Globus pallidus (tissue), 1 donor: ENCODE measurements around the gene TCERG1L.

Experiments
- DNase-seq: peaks from one replicate; pipeline ENCODE4 v3.0.0-alpha.2; 2015; ENCODE audit warnings: low spot score

The TCERG1L gene

DNA sequence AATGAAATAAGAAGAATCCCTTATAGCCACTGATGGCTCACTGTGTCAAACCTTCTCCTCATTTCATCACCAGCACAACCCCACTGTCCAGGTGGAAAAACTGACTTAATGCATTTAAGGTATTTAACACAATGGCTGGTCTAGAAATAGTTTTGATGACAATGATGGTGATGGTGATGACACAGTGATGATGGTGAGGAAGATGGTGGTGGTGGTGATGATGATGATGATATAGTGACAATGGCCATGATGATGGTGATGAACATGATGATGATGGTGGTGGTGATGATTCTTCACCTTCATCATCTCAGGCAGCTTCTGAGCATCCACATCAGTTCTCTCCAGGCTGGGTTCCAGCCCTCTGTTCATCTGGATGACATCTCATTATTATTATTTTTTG lies 186.6 kb downstream of the TCERG1L start:
- no peak for DNase-seq

DNA sequence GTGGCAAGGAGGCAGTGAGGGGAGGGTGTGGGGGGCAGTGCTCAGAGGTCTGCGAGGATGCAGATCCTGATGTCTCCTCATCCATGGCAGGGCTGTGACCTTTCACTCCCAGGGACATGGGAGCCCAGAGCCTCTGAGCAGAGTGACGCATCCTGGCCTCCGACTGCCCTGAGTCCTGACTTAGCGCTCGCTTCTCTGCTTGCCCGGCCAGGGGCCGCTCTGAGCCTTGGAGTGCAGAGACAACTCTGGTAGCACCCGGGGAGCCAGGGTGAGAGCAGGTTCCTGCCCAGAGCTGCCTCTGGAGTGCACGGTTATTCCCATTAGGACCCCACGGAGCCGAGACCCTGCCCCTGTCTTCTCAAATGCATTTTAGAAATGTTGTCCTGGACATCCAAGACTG lies 188.0 kb downstream of the TCERG1L start:
- no peak for DNase-seq

- no peak for DNase-seq
These were observed 189.9 kb downstream of the TCERG1L start for GRCh38 chr10:131121511-131122035.

GRCh38 chr10:131119626-131120355 lies 191.7 kb downstream of the TCERG1L start:
- no peak for DNase-seq

- no peak for DNase-seq
These were observed 193.9 kb downstream of the TCERG1L start for GRCh38 chr10:131117416-131118212.

GRCh38 chr10:131116991-131117375 lies 194.5 kb downstream of the TCERG1L start:
- DNase-seq = no peak

DNA sequence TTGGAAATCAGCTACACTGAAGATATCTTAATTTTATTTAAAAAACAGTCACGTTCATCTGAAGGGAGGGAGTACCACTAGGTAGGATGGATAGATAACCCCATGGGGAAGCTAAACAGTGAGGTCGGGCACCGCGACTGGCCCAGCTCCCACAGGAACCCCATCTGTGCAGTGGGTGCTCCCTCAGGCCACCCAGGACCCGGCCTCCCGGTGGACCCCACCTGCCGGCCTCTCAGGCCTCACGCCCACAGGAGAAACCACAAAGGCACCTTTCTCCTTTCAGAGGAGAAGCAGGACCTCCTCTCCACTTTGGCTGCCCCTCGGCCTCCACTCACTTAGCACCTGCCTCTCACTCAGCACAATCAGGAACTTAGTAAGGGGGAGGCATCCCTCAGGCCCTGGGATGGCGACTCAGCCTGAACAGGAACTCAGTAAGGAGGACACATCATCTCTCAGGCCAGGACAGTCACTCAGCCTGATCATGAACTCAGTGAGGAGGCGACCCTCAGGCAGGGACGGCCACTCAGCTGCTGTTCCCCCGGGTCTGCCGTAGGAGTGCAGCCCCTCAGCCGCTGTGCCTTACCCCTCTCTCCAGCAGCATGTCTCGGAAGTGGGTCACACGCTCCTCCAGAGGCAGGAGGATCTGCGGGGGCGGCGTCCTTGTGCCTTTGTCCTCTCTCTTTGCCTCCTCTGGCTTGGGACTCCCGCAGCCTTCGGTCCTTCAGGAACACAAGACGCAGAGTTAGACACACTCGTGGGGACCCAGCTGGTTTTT lies 195.1 kb downstream of the TCERG1L start:
- no peak for DNase-seq

DNA sequence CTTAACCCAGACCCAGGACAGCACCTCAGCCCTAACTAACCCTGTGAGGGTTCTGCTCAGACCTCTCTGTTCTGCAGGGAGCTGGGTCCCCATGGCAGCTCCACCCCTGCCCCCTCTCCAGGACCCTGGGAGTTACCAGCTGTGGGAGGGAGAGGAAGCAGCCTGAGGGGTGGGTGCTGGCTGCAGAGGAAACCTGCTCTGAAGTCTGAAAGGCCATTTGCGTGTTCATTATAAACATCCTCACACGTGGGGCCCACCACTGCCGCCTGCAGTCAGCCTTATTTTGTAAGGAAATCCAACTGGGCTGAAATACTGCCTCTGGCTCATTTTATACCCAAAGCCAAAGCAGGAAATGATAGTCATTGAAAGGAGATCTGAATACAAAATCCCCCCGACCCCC lies 195.7 kb downstream of the TCERG1L start:
- no peak for DNase-seq

GRCh38 chr10:131115321-131115720 lies 196.2 kb downstream of the TCERG1L start:
- DNase-seq = no peak

- DNase-seq = no peak
These were observed 196.7 kb downstream of the TCERG1L start for GRCh38 chr10:131114846-131115245.

GRCh38 chr10:131113709-131114291 lies 197.7 kb downstream of the TCERG1L start:
- DNase-seq = no peak

DNA sequence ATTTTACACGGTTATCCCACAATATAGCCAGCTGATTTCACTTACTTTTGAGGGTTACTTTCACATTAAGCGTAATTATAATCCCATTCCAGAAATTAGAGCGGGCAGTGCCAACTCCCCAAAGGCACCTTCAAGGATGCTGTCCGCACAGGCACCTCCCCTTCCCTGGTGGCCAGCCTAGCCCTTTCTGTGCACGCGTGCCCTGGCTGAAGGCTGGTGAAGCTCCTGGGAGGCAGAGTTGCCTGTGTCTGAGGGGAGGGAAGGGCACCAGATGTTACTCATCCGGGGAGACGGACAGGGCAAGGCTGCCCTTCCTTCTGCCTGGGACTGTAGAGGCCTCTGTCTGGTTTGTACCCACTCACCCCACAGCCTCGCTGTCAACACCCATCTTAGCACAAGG lies 198.4 kb downstream of the TCERG1L start:
- DNase-seq = no peak

- DNase-seq = no peak
These were observed 198.8 kb downstream of the TCERG1L start for GRCh38 chr10:131112691-131113090.

GRCh38 chr10:131111471-131112080 lies 199.9 kb downstream of the TCERG1L start:
- DNase-seq = no peak

DNA sequence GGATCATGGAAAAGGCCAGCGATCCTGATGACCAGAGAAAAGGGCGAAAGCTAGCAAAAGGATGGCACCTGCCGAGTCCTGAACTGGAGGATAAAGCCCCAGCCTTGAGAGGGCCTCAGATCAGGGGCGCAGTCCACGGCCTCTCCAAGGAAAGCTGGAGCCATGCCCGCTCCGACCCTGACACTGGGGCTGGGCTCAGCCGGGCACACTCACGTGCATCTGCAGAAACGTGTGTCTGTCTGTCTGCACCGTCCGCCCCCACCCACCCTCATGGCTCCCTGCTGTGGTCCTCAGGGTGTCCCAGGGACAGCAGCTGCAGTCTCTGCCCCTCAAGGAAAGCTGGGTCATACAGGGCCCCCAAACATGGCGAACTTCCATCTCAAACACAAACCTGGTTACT lies 200.5 kb downstream of the TCERG1L start:
- DNase-seq = no peak

DNA sequence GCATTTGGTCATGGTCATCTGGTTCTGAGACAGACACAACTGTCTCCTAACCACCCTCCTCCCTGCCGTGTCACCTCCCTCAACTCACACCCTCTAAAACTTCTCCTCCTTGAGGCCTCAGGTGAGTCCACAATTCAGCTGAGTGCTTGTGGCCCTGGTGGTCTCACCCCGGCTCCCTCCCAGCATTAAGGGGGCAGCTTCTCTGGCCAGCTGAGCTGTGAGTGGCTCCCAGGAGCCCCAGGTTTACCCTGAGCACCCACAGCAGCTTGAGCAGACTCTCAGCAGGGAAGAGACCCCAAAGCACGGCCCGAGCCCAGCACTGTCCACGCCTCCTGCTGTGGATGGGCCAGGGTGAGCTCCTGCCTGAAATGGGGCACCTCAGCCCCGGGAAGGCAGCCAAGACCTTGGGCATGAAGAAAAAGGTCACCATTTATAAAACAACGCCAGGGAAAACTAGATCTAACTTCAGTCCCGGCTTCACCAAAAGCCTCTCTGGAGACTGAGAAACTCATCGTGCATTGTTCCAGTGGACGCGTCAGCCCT lies 201.2 kb downstream of the TCERG1L start:
- no peak for DNase-seq

GRCh38 chr10:131109726-131110125 lies 201.8 kb downstream of the TCERG1L start:
- no peak for DNase-seq

DNA sequence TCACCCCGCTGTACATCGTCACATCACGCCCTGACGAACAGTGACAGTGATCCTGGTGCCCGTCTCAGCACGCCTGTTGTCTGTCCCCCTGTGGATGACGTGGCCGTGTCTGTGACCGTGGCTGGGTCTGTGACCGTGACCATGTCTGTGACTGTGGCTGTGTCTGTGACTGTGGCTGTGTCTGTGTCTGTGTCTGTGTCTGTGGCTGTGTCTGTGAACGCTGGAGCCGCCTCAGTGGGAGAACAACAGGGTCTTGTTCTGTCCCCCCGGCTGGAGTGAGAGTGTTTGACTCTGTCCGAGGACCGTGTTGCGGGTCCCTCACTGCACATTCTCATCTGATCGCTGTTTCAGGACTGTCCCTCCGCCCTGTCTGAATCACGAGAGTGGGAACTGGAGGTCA lies 202.2 kb downstream of the TCERG1L start:
- no peak for DNase-seq

GRCh38 chr10:131107970-131108369 lies 203.6 kb downstream of the TCERG1L start:
- DNase-seq = no peak

DNA sequence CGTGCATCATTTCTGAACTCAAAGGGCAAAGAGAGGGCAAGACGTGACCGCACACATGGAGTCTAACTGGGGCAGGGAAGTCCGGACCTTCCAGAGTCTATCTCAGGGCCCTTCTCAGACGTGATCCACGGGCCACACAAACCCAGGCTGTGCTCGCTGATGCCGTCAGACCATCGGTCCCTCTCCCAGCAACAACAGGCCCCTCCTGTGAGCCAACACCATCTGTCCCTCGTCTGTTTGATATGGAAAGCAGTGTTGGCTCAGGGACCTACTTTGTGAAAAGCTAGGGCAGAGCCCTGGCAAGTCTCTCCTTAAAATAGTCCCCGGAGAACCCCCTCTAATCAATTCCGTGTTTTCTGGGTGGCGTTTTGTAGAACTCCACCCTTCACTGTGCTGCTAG lies 208.8 kb downstream of the TCERG1L start:
- no peak for DNase-seq

GRCh38 chr10:131102147-131102546 lies 209.4 kb downstream of the TCERG1L start:
- DNase-seq = no peak
